HG02852 (cell line): Measurements from ENCODE around the gene ATXN2.
"Not testable (repeated sequence)": the region's sequence is repeated elsewhere in the genome, so short reads cannot be mapped to it uniquely, and the experiment has no call there.

ENCODE experiments used
- ATAC-seq: cut with Tn5 transposase; IDR thresholded peaks from one replicate; pipeline ENCODE4 v1.9.1; 2021; ENCODE audit warnings: mild to moderate bottlenecking, moderate library complexity; ENCODE audit not compliant: unreplicated experiment

ATXN2 gene

DNA sequence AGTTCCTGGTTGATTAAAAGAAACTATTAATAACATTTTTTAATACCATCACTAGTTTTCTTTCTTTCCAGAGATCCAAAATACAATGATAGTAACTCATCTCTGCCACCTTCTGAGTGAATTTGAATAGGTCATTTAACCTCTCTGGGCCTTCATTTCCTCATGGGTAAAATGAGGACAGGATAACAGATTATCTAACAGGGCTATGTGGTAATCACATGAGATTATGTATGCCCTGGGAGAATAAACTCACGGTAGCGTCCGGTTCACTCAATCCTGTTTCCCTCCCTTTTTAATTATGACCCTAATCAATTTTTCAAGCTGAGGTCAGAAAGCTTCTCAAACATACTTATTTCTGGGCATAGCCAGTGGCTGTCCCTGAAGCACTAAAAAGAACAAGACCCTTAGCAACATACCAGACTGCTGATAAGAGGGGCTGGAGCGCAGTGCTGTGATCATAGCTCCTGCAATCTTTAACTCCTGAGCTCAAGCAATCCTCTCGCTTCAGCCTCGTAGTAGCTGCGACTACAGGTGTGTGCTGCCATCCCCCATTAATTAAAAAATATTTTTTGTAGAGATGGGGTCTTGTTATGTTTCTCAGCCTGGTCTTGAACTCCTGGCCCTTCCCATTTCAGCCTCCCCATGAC lies 24.2 kb downstream of the ATXN2 start:
- ATAC-seq, result no peak

DNA sequence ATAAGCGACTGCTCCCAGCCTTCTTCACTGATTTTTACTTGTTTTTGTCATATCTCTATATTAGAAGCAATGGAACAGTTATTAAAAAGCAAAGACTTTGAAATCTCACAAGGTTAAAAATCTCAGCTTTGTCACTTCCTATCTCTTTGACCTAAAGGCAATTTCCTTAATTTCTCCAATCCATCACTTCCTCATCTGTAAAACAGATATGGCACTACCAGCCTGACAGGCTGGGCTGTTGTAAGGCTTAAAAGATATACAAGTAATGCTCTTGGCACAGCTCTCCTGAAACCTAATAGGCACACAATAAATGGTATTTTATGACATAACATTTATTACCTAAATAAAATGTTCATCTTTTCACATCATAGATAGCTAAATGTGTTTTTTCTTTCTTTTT lies 25.6 kb downstream of the ATXN2 start:
- no peak for ATAC-seq

DNA sequence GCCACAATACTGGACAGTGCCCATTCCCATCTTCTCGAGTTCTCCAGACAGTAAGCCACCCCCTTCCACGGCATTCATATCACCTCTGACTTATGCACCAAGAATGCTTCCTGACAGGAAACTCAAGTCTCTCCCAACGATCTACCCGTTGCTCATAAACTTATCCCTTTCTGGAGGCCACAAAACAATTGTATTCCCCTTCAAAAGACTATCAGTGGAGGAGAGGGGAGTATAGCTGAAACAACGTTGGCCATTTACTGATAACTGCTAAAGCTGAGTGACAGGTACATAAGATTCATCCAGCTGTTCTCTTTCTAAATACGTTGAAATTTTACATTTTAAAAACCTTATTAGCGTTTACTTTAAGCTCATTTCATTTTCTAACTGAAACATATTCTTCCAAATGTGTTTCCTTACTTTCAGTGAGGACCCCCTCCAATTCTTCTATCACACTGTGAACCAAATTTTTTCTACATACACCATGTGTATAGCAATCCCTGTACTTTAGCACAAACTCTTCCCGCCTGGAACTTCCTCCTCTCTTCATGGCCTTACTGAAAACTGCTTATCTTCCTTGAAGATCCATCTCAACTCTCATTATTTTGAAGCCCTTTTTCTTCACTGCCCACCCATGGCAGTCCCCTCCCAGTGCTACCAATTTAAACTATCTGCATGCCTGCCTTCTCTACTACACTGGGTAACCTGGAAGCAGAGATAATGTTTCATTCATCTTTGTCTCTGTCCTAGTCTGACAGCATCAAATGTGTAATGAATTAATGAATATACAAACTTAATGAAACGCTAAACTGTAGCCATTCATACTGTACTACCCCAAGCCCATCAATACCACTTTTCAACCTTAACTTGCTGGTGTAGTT lies 28.8 kb downstream of the ATXN2 start:
- no peak for ATAC-seq

DNA sequence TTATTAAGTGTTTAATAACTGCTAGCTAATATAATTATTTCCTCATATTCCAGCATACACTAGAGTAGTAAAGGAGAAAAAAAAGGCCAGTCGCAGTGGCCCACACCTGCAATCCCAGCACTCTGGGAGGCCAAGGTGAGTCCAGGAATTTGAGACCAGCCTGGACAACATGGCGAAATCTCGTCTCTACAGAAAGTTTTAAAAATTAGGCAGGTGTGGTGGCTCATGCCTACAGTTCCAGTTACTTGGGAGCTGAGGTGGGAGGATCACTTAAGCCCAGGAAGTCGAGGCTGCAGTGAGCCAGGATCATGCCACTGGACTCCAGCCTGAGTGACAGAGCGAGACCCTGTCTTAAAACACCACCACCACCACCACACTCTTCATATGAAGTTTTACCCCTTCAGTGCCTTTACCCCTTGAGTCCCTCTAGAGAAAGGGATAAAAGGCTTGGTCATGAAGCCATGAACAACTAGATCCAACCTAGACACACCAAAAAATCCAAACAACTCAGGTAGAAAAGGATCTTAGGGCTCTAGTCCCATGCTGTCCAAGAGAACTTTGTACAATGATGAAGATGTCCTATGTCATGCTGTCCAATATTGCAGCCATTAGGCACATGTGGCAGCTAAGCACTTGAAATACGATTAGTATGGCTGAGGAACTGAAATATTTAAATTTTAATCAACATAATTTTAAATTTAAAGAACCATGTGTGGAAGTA lies 29.6 kb downstream of the ATXN2 start:
- ATAC-seq, result no peak

DNA sequence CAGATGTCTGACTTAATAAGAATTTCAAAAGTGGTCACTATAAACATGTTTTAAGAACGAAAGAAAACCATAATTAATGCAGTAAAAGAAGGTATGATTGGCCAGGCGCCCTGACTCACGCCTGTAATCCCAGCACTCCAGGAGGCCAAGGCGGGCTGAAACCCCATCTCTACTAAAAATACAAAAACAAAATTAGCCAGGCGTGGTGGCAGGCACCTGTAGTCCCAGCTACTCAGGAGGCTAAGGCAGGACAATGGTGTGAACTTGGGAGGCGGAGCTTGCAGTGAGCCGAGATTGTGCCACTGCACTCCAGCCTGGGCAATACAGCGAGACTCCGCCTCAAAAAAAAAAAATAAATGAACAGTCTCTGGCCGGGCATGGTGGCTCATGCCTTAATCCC lies 38.3 kb downstream of the ATXN2 start:
- not testable (repeated sequence) for ATAC-seq

DNA sequence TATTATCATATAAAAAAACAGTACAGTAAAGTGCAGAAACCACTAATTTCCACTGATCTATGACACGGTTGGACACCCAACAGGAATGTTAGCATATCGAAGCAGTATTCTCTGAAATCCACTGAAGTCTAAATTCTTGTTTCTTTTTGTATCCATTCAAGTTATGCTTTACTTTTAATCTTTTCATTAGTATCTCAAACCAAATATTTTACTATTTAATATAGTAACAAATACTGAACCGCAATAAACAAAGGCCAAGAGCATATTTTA lies 41.1 kb downstream of the ATXN2 start:
- ATAC-seq, result no peak

DNA sequence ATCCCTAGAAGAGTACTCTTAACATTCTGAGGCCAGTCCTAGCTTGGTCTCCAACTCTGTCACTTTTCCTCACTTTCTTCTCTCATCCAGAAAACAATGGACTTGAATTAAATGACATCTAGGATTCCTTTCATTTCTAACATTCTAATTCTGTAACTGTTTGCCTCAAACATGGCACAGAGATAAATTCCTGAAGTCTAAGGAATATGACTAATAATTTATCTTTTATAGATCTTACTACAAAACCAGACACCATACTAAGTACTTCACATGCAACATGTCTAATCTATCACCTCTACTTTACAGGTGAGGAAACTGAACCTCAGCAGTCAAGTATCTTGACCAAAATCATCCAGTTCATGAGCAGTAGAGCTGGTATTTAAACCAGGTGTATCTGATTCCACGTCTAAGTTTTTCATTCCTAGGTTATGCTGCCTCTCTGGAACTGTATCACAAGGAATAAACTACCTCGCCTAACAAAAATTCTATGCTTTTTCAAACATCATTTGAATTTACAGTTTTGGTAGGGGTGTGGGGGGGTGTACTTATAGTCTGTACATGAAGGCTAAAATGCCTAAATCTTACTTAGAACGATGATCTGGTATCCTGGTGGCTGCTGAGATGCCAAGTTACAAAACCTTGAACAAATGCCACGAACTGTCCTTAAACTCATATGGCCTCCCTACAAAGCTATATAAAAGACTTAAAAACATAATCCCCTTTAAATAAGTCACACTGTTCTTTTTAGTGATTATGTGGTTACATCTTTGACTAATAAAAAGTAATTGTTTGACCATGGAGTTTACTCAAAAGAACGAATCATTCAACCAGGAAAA lies 41.6 kb downstream of the ATXN2 start:
- no peak for ATAC-seq

DNA sequence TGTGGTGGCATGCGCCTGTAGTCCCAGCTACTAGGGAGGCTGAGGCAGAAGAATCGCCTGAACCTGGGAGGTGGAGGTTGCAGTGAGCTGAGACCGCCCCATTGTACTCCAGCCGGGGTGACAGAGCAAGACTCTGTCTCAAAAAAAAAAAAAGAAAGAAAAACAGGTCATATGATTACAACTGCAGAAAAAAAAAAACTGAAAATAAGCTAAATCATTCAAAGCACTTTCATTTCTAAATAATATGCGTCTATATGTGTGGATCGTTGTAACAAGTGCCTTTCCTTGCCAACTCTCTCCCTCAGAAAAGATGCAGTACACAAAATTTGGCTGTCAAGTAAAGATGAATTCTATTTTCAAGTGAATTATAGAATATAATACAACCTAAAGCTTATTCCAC lies 42.4 kb downstream of the ATXN2 start:
- ATAC-seq, result no peak

DNA sequence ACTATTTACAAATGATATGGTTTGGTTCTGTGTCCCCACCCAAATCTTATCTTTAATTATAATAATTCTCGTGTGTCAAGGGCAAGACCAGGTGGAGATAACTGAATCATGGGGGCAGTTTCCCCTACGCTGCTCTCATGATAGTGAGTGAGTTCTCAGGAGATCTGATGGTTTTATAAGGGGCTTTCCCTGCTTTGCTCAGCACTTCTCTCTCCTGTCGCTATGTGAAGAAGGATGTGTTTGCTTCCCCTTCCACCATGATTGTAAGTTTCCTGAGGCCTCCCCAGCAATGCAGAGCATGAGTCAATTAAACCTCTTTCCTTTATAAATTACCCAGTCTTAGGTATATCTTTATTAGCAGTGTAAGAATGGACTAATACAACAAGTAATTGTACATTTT lies 43.8 kb downstream of the ATXN2 start:
- ATAC-seq, result not testable (repeated sequence)

DNA sequence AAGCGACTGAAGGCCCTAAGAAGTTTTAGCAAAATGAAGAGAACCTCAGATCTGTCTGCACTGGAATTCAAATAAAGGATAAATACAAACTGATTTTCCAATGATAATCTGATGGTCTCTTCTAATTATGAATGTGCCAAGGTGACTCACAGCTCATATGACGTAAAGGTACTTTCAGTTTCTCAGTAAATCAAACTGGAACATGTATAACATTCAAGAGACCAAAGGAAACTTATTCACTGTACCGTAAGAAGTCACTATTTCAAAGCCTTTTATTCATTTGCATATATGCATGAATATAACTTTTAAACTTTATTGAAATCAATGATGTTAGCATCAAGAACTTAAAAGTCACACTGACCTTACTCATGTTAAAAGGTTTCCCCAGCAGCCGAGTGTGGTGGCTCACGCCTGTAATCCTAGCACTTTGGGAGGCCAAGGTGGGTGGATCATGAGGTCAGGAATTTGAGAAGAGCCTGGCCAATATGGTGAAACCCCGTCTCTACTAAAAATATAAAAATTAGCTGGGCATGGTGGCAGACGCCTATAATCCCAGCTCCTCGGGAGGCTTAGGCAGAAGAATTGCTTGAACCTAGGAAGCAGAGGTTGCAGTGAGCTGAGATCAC lies 52.2 kb downstream of the ATXN2 start:
- ATAC-seq, result no peak

DNA sequence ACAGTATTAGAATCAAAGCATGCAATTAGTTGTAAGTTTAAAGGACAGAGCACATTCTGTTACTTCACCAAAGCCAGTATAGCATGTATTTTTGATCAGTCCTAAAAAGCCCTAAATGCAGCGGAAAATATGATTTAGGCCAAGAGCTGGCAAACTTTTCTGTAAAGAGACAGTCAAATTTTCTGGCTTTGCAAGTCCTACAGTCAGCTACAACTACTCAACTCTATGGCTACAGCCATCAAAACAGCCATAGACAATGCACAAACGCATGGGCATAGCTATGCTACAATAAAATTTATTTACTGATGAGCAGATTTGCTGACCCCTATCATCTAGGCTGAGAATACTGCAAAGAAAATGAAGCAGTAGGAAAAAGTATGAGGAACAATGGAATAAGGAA lies 52.9 kb downstream of the ATXN2 start:
- no peak for ATAC-seq

DNA sequence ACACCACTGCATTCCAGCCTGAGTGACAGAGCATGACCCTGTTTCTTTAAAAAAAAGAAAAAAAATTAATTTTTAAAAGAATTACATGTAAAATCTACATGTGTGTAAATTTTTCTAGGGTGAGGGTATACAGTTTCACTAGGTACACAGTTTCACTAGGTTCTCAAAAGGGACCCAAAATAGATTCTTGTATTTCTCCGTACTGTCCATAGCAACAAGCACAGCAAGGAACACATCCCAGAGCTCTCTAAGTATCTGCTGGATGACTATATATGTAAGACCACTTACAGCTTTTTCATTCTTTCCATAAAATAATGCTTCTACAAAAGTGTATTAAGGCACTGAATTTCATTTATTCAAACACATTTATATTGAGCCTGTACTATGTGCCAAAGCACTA lies 55.1 kb downstream of the ATXN2 start:
- ATAC-seq, result no peak

DNA sequence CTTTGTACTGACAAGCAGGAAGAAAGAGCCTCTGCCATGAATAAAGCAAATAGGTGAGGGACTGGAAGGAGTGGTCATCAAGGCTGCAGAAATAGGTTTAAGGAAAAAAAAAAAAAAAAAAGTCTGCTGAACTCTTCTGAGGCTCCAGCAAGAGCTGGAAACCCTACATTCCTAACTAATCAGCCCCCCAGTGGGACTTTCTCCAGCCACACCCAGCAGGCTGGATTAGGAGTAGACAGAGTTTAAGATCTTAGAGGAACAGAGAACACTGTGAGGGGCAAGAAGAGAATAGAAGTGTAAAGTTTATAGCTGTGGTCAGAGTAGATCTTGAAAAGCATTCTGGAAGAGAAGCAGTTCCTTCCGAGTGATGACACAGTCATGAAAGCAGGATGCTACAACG lies 66.4 kb downstream of the ATXN2 start:
- ATAC-seq, result no peak

DNA sequence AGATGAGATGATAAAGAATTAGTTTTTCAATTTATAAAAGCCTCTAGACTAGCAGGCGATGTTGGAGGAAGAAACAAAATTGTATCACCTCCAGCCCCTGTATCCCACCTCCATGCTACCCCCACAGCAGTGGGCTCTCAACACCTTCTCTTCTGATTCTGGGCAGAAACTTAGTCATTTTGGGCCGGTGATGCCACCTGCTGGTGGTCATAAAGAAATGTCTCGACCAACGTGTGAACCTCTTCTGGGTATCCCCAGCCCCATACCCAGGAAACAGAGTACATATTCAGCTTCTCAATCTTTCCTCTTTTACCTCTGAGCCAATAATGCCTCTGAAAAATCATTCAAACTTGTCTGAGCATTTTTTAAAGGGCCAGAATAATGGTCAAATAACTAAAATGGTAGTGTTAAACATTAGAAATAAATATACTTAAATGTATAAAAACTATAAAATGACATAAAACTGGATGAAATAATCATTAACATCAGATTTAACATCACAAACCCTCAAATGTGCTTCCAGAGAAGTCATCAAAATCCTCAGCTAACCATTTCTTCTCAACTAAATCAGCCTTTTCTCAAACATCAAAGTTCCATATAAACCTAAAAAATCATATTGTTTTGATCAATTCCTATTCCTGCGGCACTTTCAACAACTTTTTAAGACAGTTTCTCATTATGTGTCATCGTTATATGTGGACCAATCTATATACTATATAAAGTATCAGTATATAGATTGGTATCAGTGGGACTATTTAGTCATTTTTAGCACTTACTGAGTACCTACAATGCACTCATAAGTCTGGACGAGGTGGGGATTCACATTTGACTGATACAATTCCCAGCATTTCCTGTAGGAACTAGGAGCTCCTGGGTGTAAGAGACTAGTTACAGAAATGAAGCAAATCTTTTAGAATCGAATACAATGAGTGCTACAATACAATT lies 69.4 kb downstream of the ATXN2 start:
- no peak for ATAC-seq

DNA sequence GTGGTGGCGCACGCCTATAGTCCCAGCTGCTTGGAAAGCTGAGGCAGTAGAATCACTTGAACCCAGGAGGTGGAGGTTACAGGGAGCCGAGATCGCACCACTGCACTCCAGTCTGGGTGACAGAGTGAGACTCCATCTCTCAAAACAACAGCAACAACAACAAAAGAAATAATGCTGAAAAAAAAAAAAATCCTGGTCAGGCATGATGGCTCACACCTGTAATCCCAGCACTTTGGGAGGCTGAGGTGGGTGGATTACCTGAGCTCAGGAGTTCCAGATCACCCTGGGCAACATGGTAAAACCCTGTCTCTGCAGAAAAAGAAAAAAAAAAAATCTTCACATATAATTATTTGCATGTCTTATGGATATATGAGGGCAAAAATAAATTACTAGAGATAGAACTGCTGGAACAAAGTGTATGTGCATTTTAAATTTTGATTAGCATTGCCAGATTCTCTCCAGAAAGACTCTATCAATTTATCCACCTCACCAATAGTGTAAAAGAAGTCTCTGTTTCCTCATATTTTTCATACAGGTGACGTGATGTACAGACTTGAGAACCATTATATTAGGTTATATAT lies 75.4 kb downstream of the ATXN2 start:
- no peak for ATAC-seq

DNA sequence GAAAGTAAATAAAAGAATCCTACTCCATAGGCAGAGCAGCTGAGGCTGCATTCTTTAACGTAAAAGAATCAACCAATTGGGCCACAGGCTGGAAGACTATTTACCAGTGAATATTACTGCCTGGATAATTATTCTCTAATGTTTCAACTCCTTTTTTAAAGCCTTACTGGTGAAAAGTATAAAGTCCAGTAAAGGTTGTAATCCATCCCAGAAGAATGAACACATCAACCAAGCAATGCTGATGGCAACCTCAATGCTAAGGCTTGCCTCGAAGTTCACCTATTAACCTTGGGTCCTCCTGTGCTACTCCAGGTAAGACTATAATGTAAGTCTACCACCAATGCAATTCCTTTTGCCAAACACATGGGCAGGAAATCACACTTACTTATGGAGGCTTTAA lies 77.3 kb downstream of the ATXN2 start:
- no peak for ATAC-seq

DNA sequence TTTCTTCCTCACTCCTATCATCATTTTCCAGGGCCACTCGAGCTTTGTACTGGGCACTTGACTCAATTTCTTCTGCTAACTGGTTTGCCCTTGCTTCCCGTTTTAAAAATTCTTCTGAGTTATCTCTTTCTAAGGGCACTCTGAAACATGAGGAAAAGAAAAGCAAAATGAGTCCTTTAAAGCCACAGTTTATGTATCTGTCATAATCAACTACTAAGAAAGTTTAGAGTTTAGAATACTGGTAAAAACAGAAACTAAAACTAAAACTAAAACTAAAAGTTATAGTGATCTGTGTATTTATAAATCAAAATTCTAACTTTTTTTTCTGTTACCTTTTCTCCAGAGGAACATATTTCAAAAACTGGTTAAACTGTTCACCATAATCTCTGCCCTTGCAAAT lies 79.2 kb downstream of the ATXN2 start:
- no peak for ATAC-seq

DNA sequence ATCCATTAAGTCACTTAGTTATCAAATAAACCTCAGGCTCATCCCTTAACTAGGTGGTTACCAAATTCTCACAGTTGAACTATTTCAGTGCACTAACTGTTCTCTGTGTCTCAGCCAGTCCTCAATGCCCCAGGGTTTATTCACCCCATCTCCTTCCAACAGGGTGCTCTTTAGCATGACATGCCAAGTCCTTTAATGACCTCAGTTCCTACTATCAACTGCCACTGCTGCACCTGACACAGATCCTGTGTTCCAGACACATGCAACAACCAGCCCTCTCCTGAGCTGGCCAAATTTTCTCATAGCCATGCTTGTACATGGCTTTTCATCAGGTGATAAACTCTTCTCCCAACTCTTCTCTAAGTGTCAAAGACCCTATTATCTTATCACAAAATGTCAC lies 80.0 kb downstream of the ATXN2 start:
- ATAC-seq, result no peak

DNA sequence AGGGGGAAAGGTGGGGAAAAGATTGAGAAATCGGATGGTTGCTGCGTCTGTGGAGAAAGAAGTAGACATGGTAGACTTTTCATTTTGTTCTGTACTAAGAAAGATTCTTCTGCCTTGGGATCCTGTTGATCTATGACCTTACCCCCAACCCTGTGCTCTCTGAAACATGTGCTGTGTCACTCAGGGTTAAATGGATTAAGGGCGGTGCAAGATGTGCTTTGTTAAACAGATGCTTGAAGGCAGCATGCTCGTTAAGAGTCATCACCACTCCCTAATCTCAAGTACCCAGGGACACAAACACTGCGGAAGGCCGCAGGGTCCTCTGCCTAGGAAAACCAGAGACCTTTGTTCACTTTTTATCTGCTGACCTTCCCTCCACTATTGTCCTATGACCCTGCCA lies 91.4 kb downstream of the ATXN2 start:
- not testable (repeated sequence) for ATAC-seq
